GM06990 (cell line): ENCODE measurements around the gene MARCHF2.
A peak's percentile ranks its signal among the peaks of the same experiment; 100 is the strongest.
"Not testable (repeated sequence)": the region's sequence is repeated elsewhere in the genome, so short reads cannot be mapped to it uniquely, and the experiment has no call there.

Experiments used
- DNase-seq: peaks from one replicate; pipeline ENCODE4 v3.0.0-alpha.2; 2011; ENCODE audit not compliant: insufficient read length; ENCODE audit errors: extremely low read depth
- H3K27me3 ChIP-seq: replicated peaks from 2 replicates; pipeline ENCODE4 v1.6.0; 2011; ENCODE audit warnings: low read length; ENCODE audit not compliant: control insufficient read depth, insufficient read depth
- H3K36me3 ChIP-seq: 2 replicates; pipeline ENCODE4 v1.5.1; 2011; ENCODE audit warnings: low read length; ENCODE audit not compliant: control insufficient read depth, insufficient read depth
- H3K4me3 ChIP-seq: replicated peaks from 2 replicates; pipeline ENCODE4 v1.5.1; 2011; ENCODE audit warnings: low read depth, mild to moderate bottlenecking, control low read depth, low read length
- CTCF ChIP-seq: IDR thresholded peaks from 2 replicates; pipeline ENCODE4 v1.5.1; 2011; ENCODE audit warnings: low read length, control low read depth, mild to moderate bottlenecking, inconsistent platforms; ENCODE audit not compliant: insufficient read depth, poor library complexity, severe bottlenecking

The MARCHF2 gene

GRCh38 chr19:8413629-8413995 lies 507 bp downstream of the MARCHF2 start:
- no peak for DNase-seq
- TF ChIP-seq CTCF, result no peak
- H3K27me3 ChIP-seq, result no peaks in the 10 kb centered on the region
- peak overlapping the region; percentile 83 for H3K4me3 ChIP-seq
- H3K36me3 ChIP-seq, result no peaks in the 10 kb centered on the region

- no peak for TF ChIP-seq CTCF
- no peaks in the 10 kb centered on the region; the same call in 1 of the 2 replicates for H3K36me3 ChIP-seq
- H3K27me3 ChIP-seq, result no peaks in the 10 kb centered on the region
- H3K4me3 ChIP-seq, result no peak overlapping the region
- no peak for DNase-seq
These were observed 3.7 kb downstream of the MARCHF2 start for GRCh38 chr19:8416796-8417195.

- TF ChIP-seq CTCF, result no peak
- Histone ChIP-seq H3K36me3 (no peaks in the 10 kb centered on the region; the same call in 1 of the 2 replicates), H3K4me3 (no peak overlapping the region), H3K27me3 (no peaks in the 10 kb centered on the region)
- DNase-seq, result no peak
These were observed 8.7 kb downstream of the MARCHF2 start for GRCh38 chr19:8421484-8422461.

DNA sequence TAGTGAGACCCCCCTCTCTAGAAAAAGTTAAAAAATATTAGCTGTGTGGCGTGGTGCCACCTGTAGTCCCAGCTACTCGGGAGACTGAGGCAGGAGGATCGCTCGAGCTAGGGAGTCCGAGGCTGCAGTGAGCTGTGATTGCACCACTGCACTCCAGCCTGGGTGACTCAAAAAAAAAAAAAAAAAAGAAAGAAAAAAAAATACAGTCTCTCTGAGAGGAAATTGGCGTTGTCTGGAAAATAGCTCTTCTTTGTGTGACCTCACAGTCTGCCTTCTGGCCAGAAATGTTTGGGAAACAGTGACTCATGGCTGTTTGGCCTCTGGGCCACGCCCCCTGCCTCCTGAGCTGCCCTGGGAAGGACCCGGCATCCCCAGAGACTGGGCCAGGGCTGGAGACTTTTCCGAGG lies 10.7 kb downstream of the MARCHF2 start:
- no peaks in the 10 kb centered on the region; the same call in 1 of the 2 replicates for H3K36me3 ChIP-seq
- no peak for TF ChIP-seq CTCF
- no peak overlapping the region for H3K4me3 ChIP-seq
- DNase-seq, result no peak
- no peaks in the 10 kb centered on the region for H3K27me3 ChIP-seq

GRCh38 chr19:8425331-8425730 lies 12.2 kb downstream of the MARCHF2 start:
- H3K4me3 ChIP-seq, H3K36me3 ChIP-seq, DNase-seq, H3K27me3 ChIP-seq: not testable (repeated sequence)

GRCh38 chr19:8426283-8426682 lies 13.2 kb downstream of the MARCHF2 start:
- Histone ChIP-seq H3K27me3 (no peaks in the 10 kb centered on the region), H3K36me3 (no peaks in the 10 kb centered on the region; the same call in 1 of the 2 replicates), H3K4me3 (no peak overlapping the region)
- DNase-seq, result no peak
- no peak for TF ChIP-seq CTCF
